Measurements from ENCODE around the gene PARP4.

The PARP4 gene

DNA sequence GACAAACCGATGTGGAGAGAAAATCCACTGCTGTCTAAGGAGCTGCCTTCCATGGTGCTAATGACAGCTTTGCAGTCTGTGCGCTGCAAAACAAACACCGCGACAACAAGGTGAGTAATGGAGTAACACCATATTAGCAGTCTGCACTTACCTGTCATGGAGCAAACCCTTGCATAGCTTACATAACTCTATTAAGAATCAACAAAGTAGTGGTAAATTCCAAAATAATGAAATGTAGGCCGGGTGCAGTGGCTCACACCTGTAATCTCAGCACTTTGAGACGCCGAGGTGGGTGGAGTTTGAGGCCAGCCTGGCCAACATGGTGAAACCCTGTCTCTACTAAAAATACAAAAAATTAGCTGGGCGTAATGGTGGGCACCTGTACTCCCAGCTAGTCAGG is 56.2 kb downstream of the PARP4 start:
- no peak for TF ChIP-seq TCF12 (IDR thresholded peaks at IDR 0.05; ENCODE audit: low read depth)

DNA sequence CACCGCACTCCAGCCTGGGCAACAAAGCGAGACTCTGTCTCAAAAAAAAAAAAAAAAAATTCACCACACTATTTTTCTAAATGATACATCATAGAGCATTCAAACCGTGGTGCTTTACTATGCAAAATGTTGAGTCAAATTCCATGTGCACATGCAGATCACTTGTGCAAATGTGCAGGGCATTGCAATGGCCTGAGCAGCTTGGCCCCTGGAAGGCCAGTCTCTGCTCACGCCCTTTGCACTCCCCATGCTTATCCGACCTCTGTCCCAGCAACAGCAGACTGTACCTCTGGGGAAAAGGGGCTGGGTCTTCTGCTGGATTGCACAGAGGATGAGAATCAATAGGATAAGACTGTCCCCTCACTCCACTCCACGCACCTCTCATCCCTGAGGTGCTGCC is 58.5 kb downstream of the PARP4 start:
- TF ChIP-seq EP300 (IDR thresholded peaks at IDR 0.05; ENCODE audit: borderline replicate concordance) (no peak), ZBTB7A (IDR thresholded peaks at IDR 0.05; ENCODE audit: low read depth) (no peak), TCF12 (IDR thresholded peaks at IDR 0.05; ENCODE audit: low read depth) (no peak), REST (IDR thresholded peaks at IDR 0.05; ENCODE audit: low read depth) (no peak), FOXM1 (IDR thresholded peaks at IDR 0.05; ENCODE audit: borderline replicate concordance, low read depth) (no peak), EGR1 (IDR thresholded peaks at IDR 0.05) (no peak), TAF1 (IDR thresholded peaks at IDR 0.05; ENCODE audit: low read depth) (no peak), MAX (IDR thresholded peaks at IDR 0.05) (no peak), CEBPB (IDR thresholded peaks at IDR 0.05) (no peak), YY1 (IDR thresholded peaks at IDR 0.05; ENCODE audit: low read depth) (no peak), TEAD4 (IDR thresholded peaks at IDR 0.05) (no peak), CREB1 (IDR thresholded peaks at IDR 0.05; ENCODE audit: low read depth) (no peak), RAD21 (IDR thresholded peaks at IDR 0.05; ENCODE audit: low read depth) (no peak), NFIC (IDR thresholded peaks at IDR 0.05) (no peak)
- TF ChIP-seq, protein P1, sequence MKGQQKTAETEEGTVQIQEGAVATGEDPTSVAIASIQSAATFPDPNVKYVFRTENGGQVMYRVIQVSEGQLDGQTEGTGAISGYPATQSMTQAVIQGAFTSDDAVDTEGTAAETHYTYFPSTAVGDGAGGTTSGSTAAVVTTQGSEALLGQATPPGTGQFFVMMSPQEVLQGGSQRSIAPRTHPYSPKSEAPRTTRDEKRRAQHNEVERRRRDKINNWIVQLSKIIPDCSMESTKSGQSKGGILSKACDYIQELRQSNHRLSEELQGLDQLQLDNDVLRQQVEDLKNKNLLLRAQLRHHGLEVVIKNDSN (IDR thresholded peaks at IDR 0.05), result no peak

DNA sequence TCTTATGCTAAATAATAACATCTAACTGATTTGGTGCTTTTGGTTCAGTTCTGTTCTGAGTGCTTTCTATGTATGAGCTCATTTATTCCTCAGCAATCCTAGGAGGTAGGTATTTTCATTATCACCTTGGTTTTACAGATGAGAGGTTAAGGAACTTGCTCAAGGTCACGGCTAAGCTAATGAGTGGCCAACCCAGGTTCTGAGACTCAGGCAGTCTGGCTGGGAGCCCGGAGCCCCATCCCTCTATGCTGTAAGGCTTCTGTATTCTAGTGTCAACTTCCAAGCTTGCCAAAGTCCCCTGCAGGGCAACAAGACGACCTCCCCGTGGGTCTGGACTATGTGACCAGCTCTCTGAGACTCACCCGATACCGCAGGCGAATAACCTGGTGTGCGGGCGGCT is 60.5 kb downstream of the PARP4 start:
- TF ChIP-seq YY1 (IDR thresholded peaks at IDR 0.05; ENCODE audit: low read depth) (no peak), RAD21 (IDR thresholded peaks at IDR 0.05; ENCODE audit: low read depth) (no peak), TEAD4 (IDR thresholded peaks at IDR 0.05) (no peak), EP300 (IDR thresholded peaks at IDR 0.05; ENCODE audit: borderline replicate concordance) (no peak), CEBPB (IDR thresholded peaks at IDR 0.05) (no peak), EGR1 (IDR thresholded peaks at IDR 0.05) (no peak), ZBTB7A (IDR thresholded peaks at IDR 0.05; ENCODE audit: low read depth) (no peak), MAX (IDR thresholded peaks at IDR 0.05) (no peak), REST (IDR thresholded peaks at IDR 0.05; ENCODE audit: low read depth) (no peak), NFIC (IDR thresholded peaks at IDR 0.05) (no peak), CREB1 (IDR thresholded peaks at IDR 0.05; ENCODE audit: low read depth) (no peak), TAF1 (IDR thresholded peaks at IDR 0.05; ENCODE audit: low read depth) (no peak), FOXM1 (IDR thresholded peaks at IDR 0.05; ENCODE audit: borderline replicate concordance, low read depth) (no peak), TCF12 (IDR thresholded peaks at IDR 0.05; ENCODE audit: low read depth) (no peak)
- TF ChIP-seq, protein P1 (IDR thresholded peaks at IDR 0.05), result no peak

DNA sequence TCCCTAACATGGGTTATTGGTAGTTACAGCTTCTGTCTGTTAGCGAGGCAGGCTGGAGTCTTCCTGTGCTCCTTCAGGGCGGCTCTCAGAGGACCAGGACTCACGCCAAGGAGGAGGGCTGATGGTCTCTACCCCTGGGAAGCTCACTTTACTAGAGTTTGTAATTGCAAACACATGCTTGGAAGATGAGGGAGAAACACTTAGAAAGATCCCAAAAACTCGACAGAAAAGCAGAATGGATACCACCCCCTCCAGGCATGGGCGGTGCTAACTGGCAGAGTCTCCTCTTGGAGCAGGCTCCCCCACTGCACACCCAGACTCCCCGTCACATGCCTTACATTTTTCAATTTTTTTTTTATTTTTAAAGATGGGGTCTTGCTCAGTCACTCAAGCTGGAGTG is 62.0 kb downstream of the PARP4 start:
- no peak for TF ChIP-seq MAX (IDR thresholded peaks at IDR 0.05)
- TF ChIP-seq TCF12 (IDR thresholded peaks at IDR 0.05; ENCODE audit: low read depth), result no peak
- TF ChIP-seq YY1 (IDR thresholded peaks at IDR 0.05; ENCODE audit: low read depth), result no peak
- TF ChIP-seq, protein P1 (IDR thresholded peaks at IDR 0.05), result no peak
- no peak for TF ChIP-seq FOXM1 (IDR thresholded peaks at IDR 0.05; ENCODE audit: borderline replicate concordance, low read depth)
- no peak for TF ChIP-seq TEAD4 (IDR thresholded peaks at IDR 0.05)
- TF ChIP-seq RAD21 (IDR thresholded peaks at IDR 0.05; ENCODE audit: low read depth), result no peak
- TF ChIP-seq ZBTB7A (IDR thresholded peaks at IDR 0.05; ENCODE audit: low read depth), result no peak
- no peak for TF ChIP-seq CEBPB (IDR thresholded peaks at IDR 0.05)
- TF ChIP-seq REST (IDR thresholded peaks at IDR 0.05; ENCODE audit: low read depth), result no peak
- no peak for TF ChIP-seq CREB1 (IDR thresholded peaks at IDR 0.05; ENCODE audit: low read depth)
- no peak for TF ChIP-seq EGR1 (IDR thresholded peaks at IDR 0.05)

Data from Ishikawa (cell line).